OCI-M2 (cell line): Measurements from ENCODE around the gene AUTS2.

Experiments
- DNase-seq: peaks from one replicate; lab custom pipeline; 2025; ENCODE audit not compliant: unreplicated experiment; lab: John Stamatoyannopoulos, UW

AUTS2 gene

GRCh38 chr7:70775570-70776156 lies 1177.4 kb downstream of the AUTS2 start:
- DNase-seq: no peak

- no peak for DNase-seq
Measured at GRCh38 chr7:70776627-70777101, 1178.4 kb downstream of the AUTS2 start.

GRCh38 chr7:70777251-70777650 lies 1179.0 kb downstream of the AUTS2 start:
- no peak for DNase-seq

GRCh38 chr7:70778585-70778984 lies 1180.3 kb downstream of the AUTS2 start:
- DNase-seq: no peak

- DNase-seq: no peak
Measured at GRCh38 chr7:70779321-70779720, 1181.0 kb downstream of the AUTS2 start.

- DNase-seq: no peak
Measured at GRCh38 chr7:70781922-70782311, 1183.6 kb downstream of the AUTS2 start.

GRCh38 chr7:70782796-70783195 lies 1184.5 kb downstream of the AUTS2 start:
- no peak for DNase-seq

GRCh38 chr7:70785427-70785826 lies 1187.2 kb downstream of the AUTS2 start:
- no peak for DNase-seq

- no peak for DNase-seq
Measured at GRCh38 chr7:70786076-70786475, 1187.8 kb downstream of the AUTS2 start.

GRCh38 chr7:70787286-70787685 lies 1189.0 kb downstream of the AUTS2 start:
- no peak for DNase-seq

- DNase-seq: no peak
Measured at GRCh38 chr7:70787771-70788170, 1189.5 kb downstream of the AUTS2 start.

GRCh38 chr7:70788276-70788675 lies 1190.0 kb downstream of the AUTS2 start:
- no peak for DNase-seq

GRCh38 chr7:70789481-70790214 lies 1191.4 kb downstream of the AUTS2 start:
- no peak for DNase-seq

GRCh38 chr7:70790215-70791073 lies 1192.2 kb downstream of the AUTS2 start:
- DNase-seq: no peak

GRCh38 chr7:70791341-70791740 lies 1193.1 kb downstream of the AUTS2 start:
- DNase-seq: no peak

- DNase-seq: no peak
Measured at GRCh38 chr7:70793060-70793459, 1194.8 kb downstream of the AUTS2 start.

GRCh38 chr7:70793821-70794220 lies 1195.5 kb downstream of the AUTS2 start:
- no peak for DNase-seq

GRCh38 chr7:70794962-70795361 lies 1196.7 kb downstream of the AUTS2 start:
- DNase-seq: no peak

GRCh38 chr7:70795948-70796347 lies 1197.7 kb downstream of the AUTS2 start:
- DNase-seq: no peak

GRCh38 chr7:70797109-70797514 lies 1198.8 kb downstream of the AUTS2 start:
- DNase-seq: no peak

GRCh38 chr7:70799841-70800405 lies 1201.6 kb downstream of the AUTS2 start:
- no peak for DNase-seq
